Stomach smooth muscle (tissue), 2 donors: Measurements from ENCODE around the gene DDC.
"Not testable (repeated sequence)": the region's sequence is repeated elsewhere in the genome, so short reads cannot be mapped to it uniquely, and the experiment has no call there.

ENCODE experiments used
- H3K27ac ChIP-seq: one replicate; pipeline ENCODE4 v1.7.0; 2013; ENCODE audit warnings: mild to moderate bottlenecking, low read length, inconsistent platforms
- H3K27me3 ChIP-seq, 2 donors: one replicate each; pipeline ENCODE4 v1.7.0; 2013; ENCODE audit warnings: low read length in 2 of 2; ENCODE audit not compliant: insufficient read depth in 2 of 2, control insufficient read depth in 1 of 2
- H3K36me3 ChIP-seq, 2 donors: one replicate each; pipeline ENCODE4 v1.7.0; 2013; ENCODE audit warnings: low read length in 2 of 2; ENCODE audit not compliant: control insufficient read depth in 2 of 2, insufficient read depth in 2 of 2
- H3K4me1 ChIP-seq: one replicate; pipeline ENCODE4 v1.7.0; 2013; ENCODE audit warnings: low read length; ENCODE audit not compliant: control insufficient read depth, insufficient read depth
- H3K4me3 ChIP-seq, 2 donors: one replicate each; pipeline ENCODE4 v1.7.0; 2013; ENCODE audit warnings: low read length in 2 of 2
- H3K9ac ChIP-seq, 2 donors: one replicate each; pipeline ENCODE4 v1.7.0; 2013; ENCODE audit warnings: low read length in 2 of 2, mild to moderate bottlenecking in 1 of 2
- H3K9me3 ChIP-seq, 2 donors: one replicate each; pipeline ENCODE4 v1.7.0; 2013; ENCODE audit warnings: low read length in 2 of 2; ENCODE audit not compliant: control insufficient read depth in 2 of 2
- donor health status: healthy.
- donor health status: Pancreatic carcinoma.

DDC gene

GRCh38 chr7:50539725-50540124, 25.5 kb downstream of the DDC start:
- H3K9me3 ChIP-seq, result no peaks in the 10 kb centered on the region
- H3K4me3 ChIP-seq, result no peak overlapping the region
- peaks cover 0 to 2% of the 10 kb centered on the region in 2 donors for H3K27me3 ChIP-seq
- H3K27ac ChIP-seq, result no peak overlapping the region
- H3K4me1 ChIP-seq, result no peaks in the 10 kb centered on the region
- no peak overlapping the region for H3K9ac ChIP-seq
- H3K36me3 ChIP-seq, result no peaks in the 10 kb centered on the region

- no peak overlapping the region for H3K27ac ChIP-seq
- H3K36me3 ChIP-seq, result no peaks in the 10 kb centered on the region
- H3K4me1 ChIP-seq, result no peaks in the 10 kb centered on the region
- H3K9ac ChIP-seq, result no peak overlapping the region
- H3K4me3 ChIP-seq, result no peak overlapping the region
- H3K9me3 ChIP-seq, result no peaks in the 10 kb centered on the region
- H3K27me3 ChIP-seq, result peaks cover 0 to 2% of the 10 kb centered on the region in 2 donors
Observed at GRCh38 chr7:50538478-50538877, 26.7 kb downstream of the DDC start.

DNA sequence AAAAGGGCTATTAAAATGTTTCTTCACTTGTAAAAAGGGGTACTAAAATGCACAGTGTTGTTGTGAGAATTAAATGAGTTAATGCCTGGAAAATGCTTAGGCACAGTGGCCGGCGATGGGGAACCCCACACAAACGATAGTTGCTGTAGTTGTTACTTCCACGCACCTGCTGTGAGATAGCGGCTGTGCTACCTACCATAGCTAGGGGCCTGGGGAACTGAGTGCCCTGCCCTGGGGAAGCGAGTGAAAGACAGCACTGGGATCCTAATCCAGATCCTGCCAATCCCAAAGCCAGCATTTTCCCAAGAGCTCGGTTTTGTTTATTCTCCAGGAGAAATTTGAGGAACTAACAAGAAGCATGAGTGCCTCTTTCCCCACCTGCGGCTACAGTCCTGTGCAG, 27.8 kb downstream of the DDC start:
- peaks cover 0 to 2% of the 10 kb centered on the region in 2 donors for H3K27me3 ChIP-seq
- H3K27ac ChIP-seq, result no peak overlapping the region
- H3K9me3 ChIP-seq, result no peaks in the 10 kb centered on the region
- no peak overlapping the region for H3K4me3 ChIP-seq
- no peaks in the 10 kb centered on the region for H3K4me1 ChIP-seq
- H3K36me3 ChIP-seq, result no peaks in the 10 kb centered on the region
- H3K9ac ChIP-seq, result no peak overlapping the region

DNA sequence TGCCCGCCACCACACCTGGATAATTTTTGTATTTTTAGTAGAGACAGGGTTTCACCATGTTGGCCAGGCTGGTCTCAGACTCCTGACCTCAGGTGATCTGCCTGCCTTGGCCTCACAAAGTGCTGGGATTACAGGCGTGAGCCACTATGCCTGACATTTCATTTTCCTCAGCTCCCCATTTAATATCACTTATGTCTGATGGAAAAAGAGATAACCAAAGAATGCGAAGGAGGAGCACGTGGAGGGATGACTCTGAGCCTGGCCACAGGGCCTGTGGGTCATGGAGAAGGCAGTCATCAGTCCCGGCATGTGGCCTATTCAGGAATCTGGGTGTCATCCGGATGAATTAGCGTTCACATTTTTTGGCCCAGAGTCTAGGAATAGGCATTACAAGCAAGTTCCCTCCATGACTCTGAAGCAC, 29.9 kb downstream of the DDC start:
- not testable (repeated sequence) for H3K9ac ChIP-seq, H3K27ac ChIP-seq, H3K4me3 ChIP-seq, H3K4me1 ChIP-seq, H3K9me3 ChIP-seq, H3K27me3 ChIP-seq, H3K36me3 ChIP-seq

DNA sequence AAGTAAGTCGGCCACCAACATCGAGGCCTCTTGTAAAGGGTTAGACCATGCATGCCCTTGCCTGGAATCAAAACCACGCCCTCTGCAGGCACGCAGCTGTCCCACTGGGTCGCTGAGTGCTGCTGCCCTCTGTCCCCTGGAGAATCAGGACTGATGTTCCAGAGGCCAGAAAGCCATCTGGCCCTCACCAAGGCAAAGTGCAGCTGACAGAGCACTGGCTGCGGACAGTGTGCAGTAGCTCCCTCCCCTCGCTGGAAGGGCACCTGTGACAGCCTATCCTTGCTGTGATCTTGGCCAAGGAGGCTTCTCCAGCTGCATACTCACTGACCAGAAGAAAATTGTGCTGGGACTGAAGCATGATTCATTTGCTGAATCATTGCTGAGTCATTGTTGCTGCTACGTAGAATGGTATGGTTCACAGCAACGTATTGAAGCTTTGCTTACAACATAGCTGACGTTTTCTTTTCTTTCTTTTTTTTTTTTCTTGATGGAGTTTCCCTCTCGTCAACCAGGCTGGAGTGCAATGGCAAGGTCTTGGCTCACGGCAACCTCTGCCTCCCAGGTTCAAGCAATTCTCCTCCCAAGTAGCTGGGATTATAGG, 30.4 kb downstream of the DDC start:
- Histone ChIP-seq H3K4me1 (no peaks in the 10 kb centered on the region), H3K9ac (no peak overlapping the region), H3K27ac (no peak overlapping the region), H3K27me3 (peaks cover 0 to 2% of the 10 kb centered on the region in 2 donors), H3K9me3 (no peaks in the 10 kb centered on the region), H3K4me3 (no peak overlapping the region), H3K36me3 (no peaks in the 10 kb centered on the region)

DNA sequence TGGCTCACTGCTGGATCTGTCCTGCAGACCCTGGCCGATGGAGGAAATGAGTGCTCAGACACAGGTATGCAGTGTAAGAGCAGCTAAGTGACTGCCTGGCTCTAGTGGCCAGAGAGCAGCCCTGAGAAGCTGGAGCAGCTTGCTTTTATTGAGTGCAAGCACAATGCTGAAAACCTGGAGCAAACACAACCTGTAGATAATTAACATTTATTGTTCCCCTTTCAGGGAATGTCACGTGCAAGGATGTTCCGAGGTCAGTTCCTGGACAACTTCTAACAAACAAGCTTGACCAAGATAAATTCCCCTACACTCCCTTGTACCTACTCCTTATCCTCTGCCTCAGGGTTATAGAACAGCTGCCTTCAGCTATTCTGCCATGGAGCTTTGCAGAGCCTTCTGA, 31.3 kb downstream of the DDC start:
- Histone ChIP-seq H3K27ac (no peak overlapping the region), H3K9ac (no peak overlapping the region), H3K9me3 (no peaks in the 10 kb centered on the region), H3K36me3 (no peaks in the 10 kb centered on the region), H3K4me1 (no peaks in the 10 kb centered on the region), H3K4me3 (no peak overlapping the region), H3K27me3 (peaks cover 0 to 2% of the 10 kb centered on the region in 2 donors)

DNA sequence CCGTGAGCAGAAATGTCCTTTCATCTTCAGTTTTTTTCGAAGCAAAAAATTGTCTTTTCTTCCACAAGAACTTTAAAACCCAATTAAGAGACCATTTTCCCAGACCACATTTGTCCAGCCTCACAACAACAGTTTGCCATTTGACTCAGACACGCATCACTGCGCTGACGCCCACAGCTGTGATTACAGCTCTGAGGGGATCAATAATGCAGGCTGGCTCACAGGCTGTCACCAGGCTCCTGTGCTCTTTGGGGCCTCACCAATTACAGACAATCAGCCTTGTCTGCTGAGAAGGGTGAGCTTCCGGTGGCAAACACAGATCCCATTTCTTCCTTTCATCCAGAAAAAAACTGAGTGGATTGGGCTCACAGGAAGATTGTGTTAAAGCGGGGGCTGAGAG, 33.3 kb downstream of the DDC start:
- Histone ChIP-seq H3K4me3 (no peak overlapping the region), H3K4me1 (no peaks in the 10 kb centered on the region), H3K9ac (no peak overlapping the region), H3K27ac (no peak overlapping the region), H3K36me3 (no peaks in the 10 kb centered on the region), H3K27me3 (peaks cover 0 to 2% of the 10 kb centered on the region in 2 donors), H3K9me3 (no peaks in the 10 kb centered on the region)

- Histone ChIP-seq H3K4me3 (no peak overlapping the region), H3K27me3 (peaks cover 0 to 2% of the 10 kb centered on the region in 2 donors), H3K36me3 (no peaks in the 10 kb centered on the region), H3K27ac (no peak overlapping the region), H3K9me3 (no peaks in the 10 kb centered on the region), H3K4me1 (no peaks in the 10 kb centered on the region), H3K9ac (no peak overlapping the region)
Observed at GRCh38 chr7:50531401-50531911, 33.7 kb downstream of the DDC start.

DNA sequence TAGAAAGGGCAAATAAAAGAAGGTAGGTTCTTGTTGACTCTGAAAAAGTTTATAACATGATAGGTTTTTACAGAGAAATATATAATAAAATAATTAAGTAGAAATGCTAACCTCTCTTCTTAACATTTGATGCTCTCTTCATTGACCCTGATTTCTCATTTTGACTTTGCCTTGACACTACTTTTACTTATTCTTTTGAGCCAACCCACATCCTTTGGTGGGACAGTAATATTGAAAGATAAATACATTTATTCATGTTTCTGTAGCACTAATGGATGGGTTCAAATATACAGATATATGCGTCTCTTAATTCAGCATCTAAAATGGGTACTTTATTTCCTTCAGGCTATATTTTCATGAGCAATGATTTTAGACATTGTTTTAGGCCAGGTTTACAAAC, 34.4 kb downstream of the DDC start:
- no peaks in the 10 kb centered on the region for H3K9me3 ChIP-seq
- no peak overlapping the region for H3K9ac ChIP-seq
- peaks cover 0 to 2% of the 10 kb centered on the region in 2 donors for H3K27me3 ChIP-seq
- no peaks in the 10 kb centered on the region for H3K36me3 ChIP-seq
- H3K4me3 ChIP-seq, result no peak overlapping the region
- H3K27ac ChIP-seq, result no peak overlapping the region
- no peaks in the 10 kb centered on the region for H3K4me1 ChIP-seq

GRCh38 chr7:50529093-50529862, 35.9 kb downstream of the DDC start:
- H3K36me3 ChIP-seq, result no peaks in the 10 kb centered on the region
- H3K9me3 ChIP-seq, result no peaks in the 10 kb centered on the region
- H3K4me1 ChIP-seq, result no peaks in the 10 kb centered on the region
- no peak overlapping the region for H3K9ac ChIP-seq
- no peak overlapping the region for H3K27ac ChIP-seq
- H3K4me3 ChIP-seq, result no peak overlapping the region
- H3K27me3 ChIP-seq, result peaks cover 0 to 2% of the 10 kb centered on the region in 2 donors
